ENCODE results near the gene PAX8. TPM values are rescaled to one million over a fixed set of nuclear protein-coding genes. Genes with fewer than 3 reads are reported as not detected.

Gene PAX8
- total RNA-seq, 2 donors from 2014 or later: 1.1 to 1.9 TPM

GRCh38 chr2:113220970-113221708, 57.6 kb downstream of the PAX8 start:
- H3K4me3 ChIP-seq: no peak overlapping the region
- no peak for TF ChIP-seq CTCF (IDR thresholded peaks at IDR 0.05)
- intact Hi-C loops (cut with DNase I): no loop called here
- H3K4me1 ChIP-seq: peaks cover 8% of the 10 kb centered on the region
- no peaks in the 10 kb centered on the region for H3K9me3 ChIP-seq
- no peak overlapping the region for H3K9ac ChIP-seq (ENCODE audit: low read depth in 2 of 2, low read length in 2 of 2)
- DNase-seq: no peak
- no peak overlapping the region for H3K27ac ChIP-seq
- no peaks in the 10 kb centered on the region for H3K36me3 ChIP-seq
- no peaks in the 10 kb centered on the region for H3K27me3 ChIP-seq

- H3K36me3 ChIP-seq: no peaks in the 10 kb centered on the region
- H3K27me3 ChIP-seq: no peaks in the 10 kb centered on the region
- no peak for TF ChIP-seq CTCF (IDR thresholded peaks at IDR 0.05)
- peak overlapping the region in 1 of 2 donors; percentile 41 for H3K9ac ChIP-seq (ENCODE audit: low read depth in 2 of 2, low read length in 2 of 2)
- H3K4me1 ChIP-seq: peaks cover 8% of the 10 kb centered on the region
- intact Hi-C loops (cut with DNase I): no loop called here
- no peaks in the 10 kb centered on the region for H3K9me3 ChIP-seq
- H3K4me3 ChIP-seq: no peak overlapping the region
- H3K27ac ChIP-seq: peak overlapping the region; percentile 63
- peak; percentile 86 for DNase-seq
Measured at GRCh38 chr2:113219889-113220641, 58.7 kb downstream of the PAX8 start.

GRCh38 chr2:113219525-113219888, 59.2 kb downstream of the PAX8 start:
- DNase-seq: no peak
- Histone ChIP-seq H3K36me3 (no peaks in the 10 kb centered on the region), H3K9me3 (no peaks in the 10 kb centered on the region), H3K4me3 (no peak overlapping the region), H3K27ac (peak overlapping the region; percentile 63), H3K27me3 (no peaks in the 10 kb centered on the region), H3K9ac (ENCODE audit: low read depth in 2 of 2, low read length in 2 of 2) (peak overlapping the region in 1 of 2 donors; percentile 41), H3K4me1 (peaks cover 8% of the 10 kb centered on the region)
- intact Hi-C loops (cut with DNase I): no loop called here
- TF ChIP-seq CTCF (IDR thresholded peaks at IDR 0.05): no peak

- DNase-seq: no peak
- no peak for TF ChIP-seq CTCF (IDR thresholded peaks at IDR 0.05)
- H3K36me3 ChIP-seq: no peaks in the 10 kb centered on the region
- no peak overlapping the region for H3K4me3 ChIP-seq
- no peaks in the 10 kb centered on the region for H3K9me3 ChIP-seq
- H3K4me1 ChIP-seq: peaks cover 8% of the 10 kb centered on the region
- H3K9ac ChIP-seq (ENCODE audit: low read depth in 2 of 2, low read length in 2 of 2): peak overlapping the region in 1 of 2 donors; percentile 41
- H3K27me3 ChIP-seq: no peaks in the 10 kb centered on the region
- intact Hi-C loops (cut with DNase I): no loop called here
- H3K27ac ChIP-seq: peak overlapping the region; percentile 63
Measured at GRCh38 chr2:113219092-113219441, 59.7 kb downstream of the PAX8 start.

GRCh38 chr2:113218283-113219091, 60.2 kb downstream of the PAX8 start:
- DNase-seq: peak; percentile 81
- Histone ChIP-seq H3K27me3 (no peaks in the 10 kb centered on the region), H3K4me1 (peaks cover 8% of the 10 kb centered on the region), H3K9ac (ENCODE audit: low read depth in 2 of 2, low read length in 2 of 2) (peak overlapping the region; percentile 3 to 58), H3K36me3 (no peaks in the 10 kb centered on the region), H3K9me3 (no peaks in the 10 kb centered on the region), H3K27ac (peak overlapping the region; percentile 68), H3K4me3 (no peak overlapping the region)
- intact Hi-C loops (cut with DNase I): no loop called here
- TF ChIP-seq CTCF (IDR thresholded peaks at IDR 0.05): no peak
